ENCODE data around the gene SUMO4. TPM values are rescaled to one million over a fixed set of nuclear protein-coding genes. Genes with fewer than 3 reads are reported as not detected.

SUMO4 gene
- total and polyA plus RNA-seq, 4 donors: 0.83 to 3.3 (median 0.84) TPM; not detected in 1

- Histone ChIP-seq H3K36me3 (ENCODE audit: control insufficient read depth in 4 of 4, insufficient read depth in 3 of 4, low read depth in 1 of 4, low read length in 3 of 4) (peaks cover 0 to 12% (median 8%) of the 10 kb centered on the region in 4 donors), H3K4me3 (ENCODE audit: low read depth in 1 of 3, low read length in 3 of 3) (no peak overlapping the region), H3K9me3 (ENCODE audit: control insufficient read depth in 4 of 4, low read length in 3 of 4) (no peaks in the 10 kb centered on the region), H3K9ac (ENCODE audit: low read depth in 1 of 2, low read length in 2 of 2) (no peak overlapping the region), H3K27me3 (ENCODE audit: control insufficient read depth in 4 of 4, insufficient read depth in 4 of 4, low read length in 3 of 4) (no peaks in the 10 kb centered on the region), H3K27ac (ENCODE audit: low read depth in 1 of 2, low read length in 2 of 2) (no peak overlapping the region), H3K4me1 (ENCODE audit: control insufficient read depth in 4 of 4, insufficient read depth in 4 of 4, low read length in 3 of 4) (peaks cover 0 to 15% (median 0%) of the 10 kb centered on the region in 4 donors)
- no peak for DNase-seq (ENCODE audit: low spot score)
- no peak for TF ChIP-seq NR2F2 (IDR thresholded peaks at IDR 0.05)
- TF ChIP-seq HNF4G (IDR thresholded peaks at IDR 0.05): no peak
- no peak for TF ChIP-seq FOXA2 (IDR thresholded peaks at IDR 0.05)
- TF ChIP-seq YY1 (IDR thresholded peaks at IDR 0.05): no peak
- TF ChIP-seq MAX (IDR thresholded peaks at IDR 0.05): no peak
- no peak for TF ChIP-seq SP1 (IDR thresholded peaks at IDR 0.05)
- TF ChIP-seq HNF4A (conservative IDR thresholded peaks at IDR 0.05): no peak
- TF ChIP-seq ZBTB33 (IDR thresholded peaks at IDR 0.05): no peak
These were observed 10.5 kb downstream of the SUMO4 start for GRCh38 chr6:149410557-149410956.

- Histone ChIP-seq H3K9me3 (ENCODE audit: control insufficient read depth in 4 of 4, low read length in 3 of 4) (no peaks in the 10 kb centered on the region), H3K4me3 (ENCODE audit: low read depth in 1 of 3, low read length in 3 of 3) (no peak overlapping the region), H3K27me3 (ENCODE audit: control insufficient read depth in 4 of 4, insufficient read depth in 4 of 4, low read length in 3 of 4) (no peaks in the 10 kb centered on the region), H3K4me1 (ENCODE audit: control insufficient read depth in 4 of 4, insufficient read depth in 4 of 4, low read length in 3 of 4) (peaks cover 0 to 7% (median 0%) of the 10 kb centered on the region in 4 donors), H3K36me3 (ENCODE audit: control insufficient read depth in 4 of 4, insufficient read depth in 3 of 4, low read depth in 1 of 4, low read length in 3 of 4) (peaks cover 0 to 12% (median 8%) of the 10 kb centered on the region in 4 donors), H3K27ac (ENCODE audit: low read depth in 1 of 2, low read length in 2 of 2) (no peak overlapping the region), H3K9ac (ENCODE audit: low read depth in 1 of 2, low read length in 2 of 2) (no peak overlapping the region)
- 93% methylated on average over 4 of the region's 4 CpGs for WGBS
- no peak for DNase-seq (ENCODE audit: low spot score)
- no peak for TF ChIP-seq NR2F2 (IDR thresholded peaks at IDR 0.05)
- TF ChIP-seq JUND (IDR thresholded peaks at IDR 0.05): no peak
- TF ChIP-seq HNF4G (IDR thresholded peaks at IDR 0.05): no peak
- no peak for TF ChIP-seq FOXA2 (IDR thresholded peaks at IDR 0.05)
- TF ChIP-seq FOXA1 (IDR thresholded peaks at IDR 0.05): no peak
- TF ChIP-seq RXRA (IDR thresholded peaks at IDR 0.05): no peak
- no peak for TF ChIP-seq YY1 (IDR thresholded peaks at IDR 0.05)
- no peak for TF ChIP-seq HNF4A (conservative IDR thresholded peaks at IDR 0.05)
- no peak for TF ChIP-seq CTCF (IDR thresholded peaks at IDR 0.05; ENCODE audit: low read depth, low read length, missing input control)
- TF ChIP-seq SP1 (IDR thresholded peaks at IDR 0.05): no peak
- TF ChIP-seq MAX (IDR thresholded peaks at IDR 0.05): no peak
- TF ChIP-seq ZBTB33 (IDR thresholded peaks at IDR 0.05): no peak
- TF ChIP-seq TAF1 (conservative IDR thresholded peaks at IDR 0.05): no peak
- TF ChIP-seq ATF3 (IDR thresholded peaks at IDR 0.05): no peak
- no peak for TF ChIP-seq REST (IDR thresholded peaks at IDR 0.05)
- no peak for TF ChIP-seq RAD21 (IDR thresholded peaks at IDR 0.05)
These were observed 13.9 kb downstream of the SUMO4 start for GRCh38 chr6:149414009-149414408.
